ENCODE data around the gene HGFAC. TPM values are rescaled to one million over a fixed set of nuclear protein-coding genes. Genes with fewer than 3 reads are reported as not detected.

HGFAC gene
- total and polyA plus RNA-seq, 2 of the 13 experiments (the other 11 are each of a cell fraction or from before 2014, with no cell fraction given), result 8.5 to 63.6 TPM

DNA sequence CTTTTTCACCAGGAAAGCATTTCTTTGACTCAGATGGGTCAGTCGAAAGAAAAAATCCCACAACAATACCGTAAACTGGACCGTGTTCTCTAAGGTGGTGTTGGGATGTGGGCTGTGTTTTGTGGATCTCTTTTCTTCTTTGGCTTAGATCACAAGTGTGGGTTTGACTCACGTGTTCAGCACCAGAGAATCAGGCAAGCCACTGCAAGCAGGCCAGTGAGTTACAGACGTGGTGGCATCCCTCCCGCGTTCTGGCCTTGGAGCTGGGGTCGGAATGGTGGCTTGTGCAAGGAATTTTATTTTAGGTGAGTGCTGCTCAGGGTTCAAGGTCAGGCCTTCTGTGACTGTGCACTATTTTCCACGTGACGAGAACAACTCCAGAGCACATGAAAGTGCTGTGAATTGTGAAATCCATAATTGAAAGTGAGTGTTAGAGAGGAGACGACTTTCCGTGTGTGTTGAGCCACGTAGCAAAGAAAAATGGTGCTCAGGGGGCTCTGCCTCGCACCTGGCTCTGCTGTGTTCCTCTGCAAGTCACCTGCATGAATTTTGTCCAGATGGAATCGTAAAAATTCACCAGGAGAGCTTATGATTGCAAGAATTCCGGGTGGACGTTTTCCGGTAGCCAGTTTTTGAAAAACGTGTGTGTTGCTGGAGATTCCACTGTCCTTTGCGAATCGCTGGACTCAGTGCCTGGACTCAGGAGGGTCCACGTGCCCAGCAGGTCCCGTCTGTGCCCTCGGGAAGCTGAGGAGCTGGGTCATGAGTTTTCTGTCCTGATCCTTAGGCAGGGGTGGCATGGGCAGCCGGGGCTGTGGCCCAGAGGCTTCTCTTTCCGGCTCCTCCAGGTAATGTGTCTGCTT lies 33.6 kb upstream of the HGFAC start (continued):
- TF ChIP-seq, protein P1, sequence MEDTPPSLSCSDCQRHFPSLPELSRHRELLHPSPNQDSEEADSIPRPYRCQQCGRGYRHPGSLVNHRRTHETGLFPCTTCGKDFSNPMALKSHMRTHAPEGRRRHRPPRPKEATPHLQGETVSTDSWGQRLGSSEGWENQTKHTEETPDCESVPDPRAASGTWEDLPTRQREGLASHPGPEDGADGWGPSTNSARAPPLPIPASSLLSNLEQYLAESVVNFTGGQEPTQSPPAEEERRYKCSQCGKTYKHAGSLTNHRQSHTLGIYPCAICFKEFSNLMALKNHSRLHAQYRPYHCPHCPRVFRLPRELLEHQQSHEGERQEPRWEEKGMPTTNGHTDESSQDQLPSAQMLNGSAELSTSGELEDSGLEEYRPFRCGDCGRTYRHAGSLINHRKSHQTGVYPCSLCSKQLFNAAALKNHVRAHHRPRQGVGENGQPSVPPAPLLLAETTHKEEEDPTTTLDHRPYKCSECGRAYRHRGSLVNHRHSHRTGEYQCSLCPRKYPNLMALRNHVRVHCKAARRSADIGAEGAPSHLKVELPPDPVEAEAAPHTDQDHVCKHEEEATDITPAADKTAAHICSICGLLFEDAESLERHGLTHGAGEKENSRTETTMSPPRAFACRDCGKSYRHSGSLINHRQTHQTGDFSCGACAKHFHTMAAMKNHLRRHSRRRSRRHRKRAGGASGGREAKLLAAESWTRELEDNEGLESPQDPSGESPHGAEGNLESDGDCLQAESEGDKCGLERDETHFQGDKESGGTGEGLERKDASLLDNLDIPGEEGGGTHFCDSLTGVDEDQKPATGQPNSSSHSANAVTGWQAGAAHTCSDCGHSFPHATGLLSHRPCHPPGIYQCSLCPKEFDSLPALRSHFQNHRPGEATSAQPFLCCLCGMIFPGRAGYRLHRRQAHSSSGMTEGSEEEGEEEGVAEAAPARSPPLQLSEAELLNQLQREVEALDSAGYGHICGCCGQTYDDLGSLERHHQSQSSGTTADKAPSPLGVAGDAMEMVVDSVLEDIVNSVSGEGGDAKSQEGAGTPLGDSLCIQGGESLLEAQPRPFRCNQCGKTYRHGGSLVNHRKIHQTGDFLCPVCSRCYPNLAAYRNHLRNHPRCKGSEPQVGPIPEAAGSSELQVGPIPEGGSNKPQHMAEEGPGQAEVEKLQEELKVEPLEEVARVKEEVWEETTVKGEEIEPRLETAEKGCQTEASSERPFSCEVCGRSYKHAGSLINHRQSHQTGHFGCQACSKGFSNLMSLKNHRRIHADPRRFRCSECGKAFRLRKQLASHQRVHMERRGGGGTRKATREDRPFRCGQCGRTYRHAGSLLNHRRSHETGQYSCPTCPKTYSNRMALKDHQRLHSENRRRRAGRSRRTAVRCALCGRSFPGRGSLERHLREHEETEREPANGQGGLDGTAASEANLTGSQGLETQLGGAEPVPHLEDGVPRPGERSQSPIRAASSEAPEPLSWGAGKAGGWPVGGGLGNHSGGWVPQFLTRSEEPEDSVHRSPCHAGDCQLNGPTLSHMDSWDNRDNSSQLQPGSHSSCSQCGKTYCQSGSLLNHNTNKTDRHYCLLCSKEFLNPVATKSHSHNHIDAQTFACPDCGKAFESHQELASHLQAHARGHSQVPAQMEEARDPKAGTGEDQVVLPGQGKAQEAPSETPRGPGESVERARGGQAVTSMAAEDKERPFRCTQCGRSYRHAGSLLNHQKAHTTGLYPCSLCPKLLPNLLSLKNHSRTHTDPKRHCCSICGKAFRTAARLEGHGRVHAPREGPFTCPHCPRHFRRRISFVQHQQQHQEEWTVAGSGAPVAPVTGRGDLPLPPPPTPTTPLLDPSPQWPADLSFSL (CRISPR knock-in tag; IDR thresholded peaks at IDR 0.05), result no peak
- TF ChIP-seq REL (CRISPR knock-in tag; conservative IDR thresholded peaks at IDR 0.05) (no peak), ZBTB20 (CRISPR knock-in tag; IDR thresholded peaks at IDR 0.05; ENCODE audit: borderline replicate concordance, low read depth) (0 out of 2 replicates have a peak, but pooled peaks have one; percentile 23), TAF15 (IDR thresholded peaks at IDR 0.05; ENCODE audit: low read depth, low read length, poor library complexity, severe bottlenecking) (no peak), RELA (CRISPR knock-in tag; IDR thresholded peaks at IDR 0.05) (no peak), SRSF1 (optimal IDR thresholded peaks at IDR 0.05; ENCODE audit: low read depth, low read length) (no peak), TMF1 (CRISPR knock-in tag; IDR thresholded peaks at IDR 0.05; ENCODE audit: low read depth) (0 out of 2 replicates have a peak, but pooled peaks have one; percentile 44), ZNF781 (CRISPR knock-in tag; IDR thresholded peaks at IDR 0.05; ENCODE audit: borderline replicate concordance, not compliant biosample characterization) (no peak), MBNL3 (CRISPR knock-in tag; conservative IDR thresholded peaks at IDR 0.05) (no peak), PAF1 (CRISPR knock-in tag; IDR thresholded peaks at IDR 0.05) (no peak), ZNF556 (CRISPR knock-in tag; IDR thresholded peaks at IDR 0.05; ENCODE audit: borderline replicate concordance) (no peak; the same call in 1 of the 2 replicates), MIER3 (CRISPR knock-in tag; IDR thresholded peaks at IDR 0.05; ENCODE audit: borderline replicate concordance) (peak; percentile 81), MAFF (IDR thresholded peaks at IDR 0.05; ENCODE audit: low read depth, low read length) (peak; percentile 56)
- TF ChIP-seq, protein P2, sequence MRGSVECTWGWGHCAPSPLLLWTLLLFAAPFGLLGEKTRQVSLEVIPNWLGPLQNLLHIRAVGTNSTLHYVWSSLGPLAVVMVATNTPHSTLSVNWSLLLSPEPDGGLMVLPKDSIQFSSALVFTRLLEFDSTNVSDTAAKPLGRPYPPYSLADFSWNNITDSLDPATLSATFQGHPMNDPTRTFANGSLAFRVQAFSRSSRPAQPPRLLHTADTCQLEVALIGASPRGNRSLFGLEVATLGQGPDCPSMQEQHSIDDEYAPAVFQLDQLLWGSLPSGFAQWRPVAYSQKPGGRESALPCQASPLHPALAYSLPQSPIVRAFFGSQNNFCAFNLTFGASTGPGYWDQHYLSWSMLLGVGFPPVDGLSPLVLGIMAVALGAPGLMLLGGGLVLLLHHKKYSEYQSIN (CRISPR knock-in tag; IDR thresholded peaks at IDR 0.05; ENCODE audit: borderline replicate concordance), result no peak
- TF ChIP-seq, protein P3, sequence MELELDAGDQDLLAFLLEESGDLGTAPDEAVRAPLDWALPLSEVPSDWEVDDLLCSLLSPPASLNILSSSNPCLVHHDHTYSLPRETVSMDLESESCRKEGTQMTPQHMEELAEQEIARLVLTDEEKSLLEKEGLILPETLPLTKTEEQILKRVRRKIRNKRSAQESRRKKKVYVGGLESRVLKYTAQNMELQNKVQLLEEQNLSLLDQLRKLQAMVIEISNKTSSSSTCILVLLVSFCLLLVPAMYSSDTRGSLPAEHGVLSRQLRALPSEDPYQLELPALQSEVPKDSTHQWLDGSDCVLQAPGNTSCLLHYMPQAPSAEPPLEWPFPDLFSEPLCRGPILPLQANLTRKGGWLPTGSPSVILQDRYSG (CRISPR knock-in tag; IDR thresholded peaks at IDR 0.05), result no peak
- TF ChIP-seq, protein P4, sequence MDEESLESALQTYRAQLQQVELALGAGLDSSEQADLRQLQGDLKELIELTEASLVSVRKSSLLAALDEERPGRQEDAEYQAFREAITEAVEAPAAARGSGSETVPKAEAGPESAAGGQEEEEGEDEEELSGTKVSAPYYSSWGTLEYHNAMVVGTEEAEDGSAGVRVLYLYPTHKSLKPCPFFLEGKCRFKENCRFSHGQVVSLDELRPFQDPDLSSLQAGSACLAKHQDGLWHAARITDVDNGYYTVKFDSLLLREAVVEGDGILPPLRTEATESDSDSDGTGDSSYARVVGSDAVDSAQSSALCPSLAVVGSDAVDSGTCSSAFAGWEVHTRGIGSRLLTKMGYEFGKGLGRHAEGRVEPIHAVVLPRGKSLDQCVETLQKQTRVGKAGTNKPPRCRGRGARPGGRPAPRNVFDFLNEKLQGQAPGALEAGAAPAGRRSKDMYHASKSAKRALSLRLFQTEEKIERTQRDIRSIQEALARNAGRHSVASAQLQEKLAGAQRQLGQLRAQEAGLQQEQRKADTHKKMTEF (CRISPR knock-in tag; IDR thresholded peaks at IDR 0.05), result peak; percentile 57; the same call in 1 of the 2 replicates
- TF ChIP-seq, protein P5, sequence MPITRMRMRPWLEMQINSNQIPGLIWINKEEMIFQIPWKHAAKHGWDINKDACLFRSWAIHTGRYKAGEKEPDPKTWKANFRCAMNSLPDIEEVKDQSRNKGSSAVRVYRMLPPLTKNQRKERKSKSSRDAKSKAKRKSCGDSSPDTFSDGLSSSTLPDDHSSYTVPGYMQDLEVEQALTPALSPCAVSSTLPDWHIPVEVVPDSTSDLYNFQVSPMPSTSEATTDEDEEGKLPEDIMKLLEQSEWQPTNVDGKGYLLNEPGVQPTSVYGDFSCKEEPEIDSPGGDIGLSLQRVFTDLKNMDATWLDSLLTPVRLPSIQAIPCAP (CRISPR knock-in tag; IDR thresholded peaks at IDR 0.05; ENCODE audit: low read depth), result no peak

Data from HepG2 (cell line).